ENCODE data around the gene TSPAN7. TPM values are rescaled to one million over a fixed set of nuclear protein-coding genes. Genes with fewer than 3 reads are reported as not detected.

Gene TSPAN7
- total and polyA plus RNA-seq, 2 donors (not counting 3 experiments of a cell fraction or from before 2014, with no cell fraction given), result 3.2 to 5.2 TPM

GRCh38 chrX:38612281-38612680 is 50.9 kb downstream of the TSPAN7 start:
- Histone ChIP-seq H3K4me2 (ENCODE audit: insufficient read depth, low read length) (no peak overlapping the region), H3K27ac (ENCODE audit: insufficient read depth, low read depth, low read length) (no peak overlapping the region), H3K36me3 (ENCODE audit: control insufficient read depth in 2 of 2, extremely low read depth in 1 of 2, insufficient read depth in 2 of 2, low read length in 2 of 2) (no peaks in the 10 kb centered on the region), H3K79me2 (ENCODE audit: control insufficient read depth, insufficient read depth, low read length) (no peaks in the 10 kb centered on the region), H4K20me1 (replicated peaks; ENCODE audit: control insufficient read depth, extremely low read depth, insufficient read depth, low read length) (no peaks in the 10 kb centered on the region), H3K4me1 (ENCODE audit: control insufficient read depth, extremely low read depth, insufficient read depth, low read length) (no peaks in the 10 kb centered on the region), H3K9ac (replicated peaks; ENCODE audit: extremely low read depth, insufficient read depth, low read length) (no peak overlapping the region), H2AFZ (ENCODE audit: low read depth, low read length) (no peak overlapping the region), H3K9me1 (replicated peaks; ENCODE audit: control insufficient read depth, extremely low read depth, insufficient read depth, low read length) (no peaks in the 10 kb centered on the region), H3K9me3 (replicated peaks; ENCODE audit: control insufficient read depth, insufficient read depth, low read length) (no peaks in the 10 kb centered on the region), H3K27me3 (ENCODE audit: control insufficient read depth in 2 of 2, insufficient read depth in 2 of 2, low read length in 2 of 2) (no peaks in the 10 kb centered on the region), H3K4me3 (replicated peaks in 1 of 3; ENCODE audit: insufficient read depth in 1 of 3, low read depth in 1 of 3, low read length in 3 of 3) (no peak overlapping the region)
- ChIA-PET POLR2A (no interaction called here), CTCF (interaction anchor here (2.2 kb wide), 1 partner anchor 15 kb away, joined by 5 read pairs; no protein-coding TSS in a partner anchor)
- FAIRE-seq (no peak), DNase-seq (ENCODE audit: low read depth, low spot score) (no peak)
- intact Hi-C loops (cut with micrococcal nuclease), result no loop called here
- TF ChIP-seq FOS (IDR thresholded peaks at IDR 0.05; ENCODE audit: borderline replicate concordance, insufficient read depth, low read length) (no peak), EZH2 (IDR thresholded peaks at IDR 0.05; ENCODE audit: borderline replicate concordance, low read depth, low read length, severe bottlenecking) (no peak), POLR2A (IDR thresholded peaks at IDR 0.05; ENCODE audit: low read depth, low read length) (no peak), MAX (IDR thresholded peaks at IDR 0.05; ENCODE audit: insufficient read depth, insufficient read length) (no peak), POLR2AphosphoS5 (IDR thresholded peaks at IDR 0.05; ENCODE audit: insufficient read depth, low read depth, low read length) (no peak), GATA2 (IDR thresholded peaks at IDR 0.05; ENCODE audit: insufficient read depth, insufficient read length, low read depth, low read length) (no peak), JUN (IDR thresholded peaks at IDR 0.05; ENCODE audit: borderline replicate concordance, insufficient read depth, insufficient read length, low read depth) (no peak), MYC (IDR thresholded peaks at IDR 0.05; ENCODE audit: low read depth, low read length) (no peak), CTCF (IDR thresholded peaks at IDR 0.05; ENCODE audit: extremely low read depth in 1 of 2, insufficient read depth in 1 of 2, low read depth in 1 of 2, low read length in 2 of 2) (no peak)
- dilution Hi-C loops (cut with MboI; ENCODE audit: extremely low pct_ligation_motif_present, low sequenced_read_pairs), result no loop called here
- BruUV-seq (replicated peaks), result no TSS peak
